ENCODE results near the gene RDM1. TPM values are rescaled to one million over a fixed set of nuclear protein-coding genes. Genes with fewer than 3 reads are reported as not detected.
"Not testable (repeated sequence)": the region's sequence is repeated elsewhere in the genome, so short reads cannot be mapped to it uniquely, and the experiment has no call there.

RDM1 gene
- total RNA-seq, 2 donors from 2014 or later, result 1.3 to 3.5 TPM

- Mint-ChIP-seq H3K27me3 (no peaks in the 10 kb centered on the region), H3K4me1 (ENCODE audit: low read depth in 2 of 2) (peaks cover 55 to 62% of the 10 kb centered on the region in 2 donors), H3K27ac (peak overlapping the region; percentile 89), H3K36me3 (no peaks in the 10 kb centered on the region), H3K9me3 (no peaks in the 10 kb centered on the region), H3K4me3 (peak overlapping the region; percentile 60)
- no peak for DNase-seq (ENCODE audit: low spot score)
- no peak for ATAC-seq
These were observed 29.7 kb downstream of the RDM1 start for GRCh38 chr17:35900708-35901480.

- ATAC-seq (no peak), DNase-seq (ENCODE audit: low spot score) (no peak)
- H3K27me3 Mint-ChIP-seq, result no peaks in the 10 kb centered on the region
- H3K9me3 Mint-ChIP-seq, result no peaks in the 10 kb centered on the region
- peak overlapping the region; percentile 60 for H3K4me3 Mint-ChIP-seq
- H3K36me3 Mint-ChIP-seq, result no peaks in the 10 kb centered on the region
- peak overlapping the region; percentile 89 for H3K27ac Mint-ChIP-seq
- peaks cover 61 to 67% of the 10 kb centered on the region in 2 donors for H3K4me1 Mint-ChIP-seq (ENCODE audit: low read depth in 2 of 2)
These were observed 30.3 kb downstream of the RDM1 start for GRCh38 chr17:35900280-35900679.

DNA sequence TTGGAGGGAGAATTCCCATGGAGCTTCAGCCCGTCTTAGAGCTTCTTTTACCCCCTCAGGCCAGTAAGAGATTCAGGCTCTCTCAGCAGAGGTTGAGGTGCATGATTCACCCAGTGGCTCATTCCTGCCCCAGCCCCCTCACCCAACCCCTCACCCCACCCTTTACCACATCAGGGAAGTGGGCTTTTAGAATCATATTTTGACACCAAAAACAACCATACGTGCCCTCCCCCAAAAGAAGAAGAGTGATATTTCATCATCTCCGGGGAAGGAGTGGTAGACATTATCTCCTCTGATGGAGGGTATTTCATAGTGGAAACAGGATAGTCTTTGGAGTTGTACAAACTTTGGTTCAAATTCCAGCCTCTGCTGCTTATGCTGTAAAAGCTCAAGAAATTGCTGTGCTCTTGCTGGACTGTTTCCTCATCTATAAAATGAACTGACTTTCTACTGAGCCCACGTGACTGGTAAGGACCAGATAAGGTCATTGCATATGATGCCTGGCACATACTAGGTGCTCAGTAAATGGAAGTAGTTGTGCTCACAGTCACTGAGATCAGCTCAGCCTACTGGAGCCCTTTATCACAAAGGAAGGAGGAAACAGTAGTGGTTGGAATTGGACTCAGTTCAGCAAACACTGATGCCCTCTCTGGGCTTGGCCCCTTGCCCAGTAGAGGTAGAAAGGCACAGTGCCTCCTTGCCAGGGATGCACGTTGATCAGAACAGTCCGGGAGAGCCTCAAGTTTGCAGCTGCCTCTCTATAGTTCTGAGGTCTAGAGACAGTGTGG, 32.1 kb downstream of the RDM1 start:
- peak overlapping the region; percentile 60 for H3K4me3 Mint-ChIP-seq
- no peak for DNase-seq (ENCODE audit: low spot score)
- peak overlapping the region; percentile 89 for H3K27ac Mint-ChIP-seq
- H3K36me3 Mint-ChIP-seq, result no peaks in the 10 kb centered on the region
- peak; percentile 41 to 67 for ATAC-seq
- no peaks in the 10 kb centered on the region for H3K27me3 Mint-ChIP-seq
- H3K9me3 Mint-ChIP-seq, result no peaks in the 10 kb centered on the region
- peaks cover 72 to 78% of the 10 kb centered on the region in 2 donors for H3K4me1 Mint-ChIP-seq (ENCODE audit: low read depth in 2 of 2)

DNA sequence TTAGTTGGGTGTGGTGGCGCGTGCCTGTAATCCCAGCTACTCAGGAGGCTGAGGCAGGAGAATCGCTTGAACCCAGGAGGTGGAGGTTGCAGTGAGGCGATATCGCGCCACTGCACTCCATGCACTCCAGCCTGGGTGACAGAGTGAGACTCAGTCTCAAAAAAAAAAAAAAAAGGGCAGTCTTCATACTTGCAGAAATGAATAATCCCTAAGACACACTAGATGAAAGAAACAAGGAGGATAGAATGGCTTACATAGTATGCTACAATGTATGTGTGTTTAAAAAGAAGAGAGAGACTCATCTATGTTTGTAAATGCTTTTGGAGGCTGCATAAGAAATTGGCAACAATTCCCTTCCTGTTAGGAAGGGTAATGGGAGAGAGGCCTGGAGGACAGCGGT, 32.8 kb downstream of the RDM1 start:
- ATAC-seq; H3K9me3 Mint-ChIP-seq; DNase-seq (ENCODE audit: low spot score); H3K27me3 Mint-ChIP-seq; H3K36me3 Mint-ChIP-seq: not testable (repeated sequence)
- Mint-ChIP-seq H3K27ac (peak overlapping the region; percentile 89), H3K4me3 (peak overlapping the region; percentile 60), H3K4me1 (ENCODE audit: low read depth in 2 of 2) (peaks cover 75 to 79% of the 10 kb centered on the region in 2 donors)

DNA sequence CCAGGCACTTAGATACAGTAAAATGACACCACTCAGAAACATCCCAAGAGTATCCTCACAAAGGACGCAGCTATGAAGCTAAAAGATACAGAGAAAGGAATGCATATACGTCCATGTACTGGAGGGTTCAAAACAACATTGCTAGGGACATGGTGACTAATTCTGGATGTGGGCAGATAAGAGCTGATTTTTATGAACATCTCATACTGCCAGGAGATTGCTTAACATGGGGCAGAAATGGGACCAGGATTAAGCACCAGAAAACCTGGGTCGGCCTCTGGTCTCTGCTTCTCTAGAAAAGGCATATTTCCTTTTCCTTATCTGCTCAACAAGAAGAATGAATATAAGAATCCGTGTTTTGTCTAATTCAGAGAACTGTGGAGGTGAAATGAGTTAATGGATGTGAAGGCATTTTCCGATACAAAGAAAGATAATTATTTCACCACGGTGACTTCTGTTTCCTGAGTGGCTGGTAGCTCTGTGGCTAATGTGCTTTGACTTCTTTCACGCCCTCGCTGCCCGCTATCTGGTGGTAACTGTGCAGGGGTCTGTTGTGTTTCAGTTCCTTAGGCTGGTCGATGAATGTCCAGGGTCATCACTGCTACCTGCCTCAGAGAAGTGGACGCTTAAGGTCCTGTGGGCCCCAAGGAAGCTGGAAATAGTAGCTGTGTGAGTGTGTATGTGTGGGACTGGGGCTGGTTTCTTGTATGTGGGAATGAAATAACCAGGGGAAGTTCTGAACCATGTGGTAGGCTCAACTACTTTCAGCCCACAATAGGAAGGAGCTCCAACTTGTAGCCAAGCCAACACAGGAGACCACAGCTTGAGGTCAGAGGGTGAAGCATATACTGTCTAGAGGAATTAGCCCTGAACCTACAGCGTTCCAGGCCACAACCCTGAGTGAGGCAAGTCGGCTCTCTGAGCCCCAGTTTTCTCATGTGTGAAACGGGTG, 34.7 kb downstream of the RDM1 start:
- no peaks in the 10 kb centered on the region for H3K36me3 Mint-ChIP-seq
- peak overlapping the region; percentile 78 for H3K4me3 Mint-ChIP-seq
- peak; percentile 87 to 90 for ATAC-seq
- peaks cover 77 to 81% of the 10 kb centered on the region in 2 donors for H3K4me1 Mint-ChIP-seq (ENCODE audit: low read depth in 2 of 2)
- DNase-seq (ENCODE audit: low spot score), result peak; percentile 86
- peak overlapping the region; percentile 88 to 96 for H3K27ac Mint-ChIP-seq
- peaks cover 4% of the 10 kb centered on the region for H3K9me3 Mint-ChIP-seq
- H3K27me3 Mint-ChIP-seq, result no peaks in the 10 kb centered on the region

DNA sequence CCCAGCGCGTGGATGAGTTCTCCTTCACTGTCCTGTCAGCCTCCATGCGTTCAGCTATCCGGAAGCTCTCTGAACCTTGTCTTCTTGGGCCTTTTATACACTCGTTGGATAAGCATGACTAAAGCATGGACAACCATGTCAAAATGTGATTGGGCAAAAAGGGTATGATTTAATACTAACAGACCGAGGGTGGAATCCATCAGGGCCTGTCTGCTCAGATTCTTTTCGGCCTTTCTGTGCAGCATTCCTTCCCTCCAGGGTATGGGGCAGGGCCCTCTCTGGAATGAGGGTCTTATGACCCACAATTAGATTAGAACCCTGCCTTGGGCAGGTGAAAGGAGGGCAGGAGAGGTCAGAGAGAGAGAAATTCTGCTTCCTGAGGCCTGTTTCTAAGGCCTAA, 36.4 kb downstream of the RDM1 start:
- DNase-seq (ENCODE audit: low spot score), result no peak
- Mint-ChIP-seq H3K4me3 (peak overlapping the region; percentile 21), H3K27me3 (no peaks in the 10 kb centered on the region), H3K36me3 (no peaks in the 10 kb centered on the region), H3K27ac (peak overlapping the region; percentile 85 to 91), H3K4me1 (ENCODE audit: low read depth in 2 of 2) (peaks cover 76 to 81% of the 10 kb centered on the region in 2 donors), H3K9me3 (peaks cover 4% of the 10 kb centered on the region)
- ATAC-seq, result no peak

DNA sequence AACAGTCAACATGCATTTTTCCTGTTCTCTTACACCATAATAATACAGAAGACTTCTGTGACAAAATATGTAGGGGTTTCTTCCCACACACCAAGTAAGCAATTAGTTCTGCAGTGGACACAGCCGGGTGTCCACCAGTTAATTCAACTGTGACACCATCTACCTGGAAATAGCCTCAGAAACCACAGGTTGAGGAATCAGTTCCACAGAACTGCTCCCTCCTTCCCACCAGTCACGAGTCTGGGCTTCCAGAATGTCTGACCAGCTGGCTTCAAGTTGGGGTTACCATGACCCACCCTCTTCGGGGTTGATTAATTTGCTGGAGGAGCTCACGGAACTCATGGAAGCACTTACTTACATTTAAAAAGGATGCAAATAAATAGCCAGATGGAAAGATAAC, 36.8 kb downstream of the RDM1 start:
- DNase-seq (ENCODE audit: low spot score) (no peak), ATAC-seq (no peak)
- Mint-ChIP-seq H3K9me3 (peaks cover 4% of the 10 kb centered on the region), H3K27me3 (no peaks in the 10 kb centered on the region), H3K36me3 (no peaks in the 10 kb centered on the region), H3K4me3 (no peak overlapping the region), H3K4me1 (ENCODE audit: low read depth in 2 of 2) (peaks cover 76 to 81% of the 10 kb centered on the region in 2 donors), H3K27ac (peak overlapping the region; percentile 85 to 91)

DNA sequence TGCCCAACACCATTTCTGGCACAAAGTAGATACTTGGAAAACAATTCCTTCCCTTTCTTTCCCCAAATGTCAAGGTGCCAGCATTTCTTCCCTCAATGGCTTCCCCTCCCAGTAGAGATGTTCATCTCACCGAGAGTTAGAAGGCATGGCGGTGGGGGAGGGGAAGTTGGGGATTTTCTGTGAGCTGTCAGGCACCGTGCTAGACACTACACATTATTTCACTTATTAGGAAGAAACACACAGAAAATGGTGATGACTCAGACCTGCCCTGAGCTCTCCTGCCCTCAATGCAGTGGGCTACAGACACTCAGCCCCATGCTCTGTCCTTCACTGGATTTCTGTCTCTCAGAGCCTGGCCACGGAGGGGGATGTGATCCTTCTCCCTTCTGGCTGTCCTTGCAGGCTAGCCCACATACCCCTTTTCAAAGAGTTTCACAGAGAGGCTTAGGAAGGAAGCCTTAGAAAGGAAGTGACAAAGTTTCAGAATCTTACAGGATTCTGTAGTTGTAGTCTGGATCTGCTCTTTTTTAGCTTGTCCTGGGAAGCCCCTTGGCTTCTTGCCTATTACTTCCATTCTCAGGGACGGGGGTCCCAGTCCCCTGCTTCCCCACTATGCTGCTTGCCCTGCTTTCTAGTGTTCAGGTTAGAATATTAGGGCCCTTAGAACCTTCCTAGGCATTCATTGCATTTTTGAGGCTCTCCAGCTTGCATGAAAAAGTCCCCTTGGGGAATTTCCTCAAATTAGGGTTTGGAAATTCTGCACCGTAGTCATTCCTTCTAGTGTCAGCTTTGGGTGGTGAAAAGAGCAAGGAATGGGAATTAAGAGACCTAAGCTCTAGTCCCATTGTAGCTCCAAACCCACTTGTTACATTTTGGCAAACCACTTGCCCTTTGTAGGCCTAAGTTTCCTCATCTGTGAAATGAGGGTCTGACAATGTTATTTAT, 38.2 kb downstream of the RDM1 start:
- Mint-ChIP-seq H3K27me3 (no peaks in the 10 kb centered on the region), H3K4me3 (peak overlapping the region; percentile 78), H3K27ac (peak overlapping the region; percentile 85 to 91), H3K4me1 (ENCODE audit: low read depth in 2 of 2) (peaks cover 74 to 76% of the 10 kb centered on the region in 2 donors), H3K36me3 (no peaks in the 10 kb centered on the region), H3K9me3 (peaks cover 4% of the 10 kb centered on the region)
- DNase-seq (ENCODE audit: low spot score) (peak; percentile 88), ATAC-seq (peak; percentile 51 to 61)

DNA sequence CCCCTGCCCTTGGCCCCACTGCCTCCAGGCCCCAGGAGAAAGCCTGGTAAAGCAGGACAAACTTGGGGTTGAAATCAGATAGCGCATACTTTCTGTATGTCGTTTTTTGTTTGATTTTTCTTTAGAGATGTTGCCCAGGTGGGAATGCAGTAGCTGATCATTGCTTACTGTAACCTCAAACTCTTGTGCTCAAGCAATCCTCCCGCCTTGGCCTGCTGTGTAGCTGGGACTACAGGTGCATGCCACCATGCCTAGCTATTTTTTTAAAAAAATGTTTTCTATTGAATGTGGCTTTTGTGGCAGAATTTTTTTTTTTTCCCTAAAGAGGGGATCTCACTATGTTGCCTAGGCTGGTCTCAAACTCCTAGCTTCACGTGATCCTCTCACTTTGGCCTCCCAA, 39.3 kb downstream of the RDM1 start:
- no peak for ATAC-seq
- Mint-ChIP-seq H3K27me3 (no peaks in the 10 kb centered on the region), H3K27ac (peak overlapping the region; percentile 85 to 91), H3K9me3 (peaks cover 4% of the 10 kb centered on the region), H3K36me3 (no peaks in the 10 kb centered on the region), H3K4me3 (peak overlapping the region; percentile 75), H3K4me1 (ENCODE audit: low read depth in 2 of 2) (peaks cover 77 to 79% of the 10 kb centered on the region in 2 donors)
- DNase-seq (ENCODE audit: low spot score), result no peak

DNA sequence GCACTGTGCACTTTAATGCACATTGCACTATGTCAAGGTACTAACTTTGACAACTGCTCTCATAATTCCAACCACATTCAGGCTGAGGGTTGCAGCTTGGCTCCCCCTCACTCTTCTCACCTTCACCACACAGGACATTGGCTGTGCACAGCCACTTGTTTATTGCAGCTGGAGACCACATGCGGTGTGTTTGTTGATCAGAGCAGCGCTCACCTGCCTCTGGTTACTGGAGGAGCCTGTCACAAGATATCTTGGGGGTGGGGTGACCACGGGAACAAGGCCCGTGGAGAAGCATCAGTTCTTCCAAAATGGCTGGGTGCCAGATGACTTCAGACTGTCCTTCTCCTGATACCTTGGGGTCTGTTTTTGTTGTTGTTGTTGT, 39.8 kb downstream of the RDM1 start:
- peaks cover 72 to 74% of the 10 kb centered on the region in 2 donors for H3K4me1 Mint-ChIP-seq (ENCODE audit: low read depth in 2 of 2)
- H3K27me3 Mint-ChIP-seq, result no peaks in the 10 kb centered on the region
- H3K27ac Mint-ChIP-seq, result peak overlapping the region; percentile 85 to 91

DNA sequence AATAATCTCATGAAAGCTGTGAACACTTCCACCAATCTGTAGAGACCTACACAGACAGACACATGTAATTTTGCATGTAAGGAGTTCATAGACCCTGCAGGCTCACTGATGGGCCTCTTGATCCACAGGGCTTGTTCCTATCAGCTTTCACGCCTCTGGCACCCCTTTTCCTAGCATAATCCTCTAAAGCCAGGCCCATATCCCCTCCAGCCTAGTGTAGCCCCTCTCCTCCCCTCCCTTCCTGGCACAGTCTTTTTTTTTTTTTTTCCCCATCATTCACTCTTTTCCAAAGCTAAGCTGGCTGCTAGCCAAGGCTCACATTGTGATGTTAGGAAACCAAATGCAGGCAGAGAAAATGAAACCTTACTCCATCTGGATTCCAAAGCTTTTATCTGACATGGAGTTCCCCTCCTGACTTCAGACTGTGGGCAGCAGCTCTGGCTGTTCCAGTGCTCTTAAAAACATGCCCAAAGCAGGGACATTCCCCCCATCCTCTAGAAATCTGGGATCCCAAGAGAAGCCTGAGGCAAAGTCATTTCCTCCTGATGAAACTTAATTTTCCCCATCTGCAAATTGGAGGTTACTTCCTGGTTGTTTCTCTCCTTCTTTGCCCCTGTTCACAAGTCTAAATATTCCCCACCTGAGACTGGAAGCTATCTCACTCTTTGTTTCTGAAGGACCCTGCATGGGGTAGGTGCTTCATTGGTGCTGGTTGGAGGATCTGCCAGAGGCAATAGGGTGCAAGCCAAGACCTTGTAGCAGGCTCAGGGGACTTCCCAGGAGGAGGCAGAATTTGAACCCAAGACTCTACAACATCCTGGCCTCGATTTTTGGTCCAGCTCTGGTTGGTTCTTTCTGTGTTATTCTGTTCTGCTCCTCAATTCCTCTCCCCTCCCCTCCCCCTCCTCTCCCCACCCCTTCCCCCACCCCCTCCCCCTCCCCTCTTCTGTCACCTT, 40.5 kb downstream of the RDM1 start:
- H3K4me3 Mint-ChIP-seq, result peak overlapping the region; percentile 75
- no peak for DNase-seq (ENCODE audit: low spot score)
- no peaks in the 10 kb centered on the region for H3K36me3 Mint-ChIP-seq
- H3K27ac Mint-ChIP-seq, result peak overlapping the region; percentile 85 to 91
- H3K9me3 Mint-ChIP-seq, result peaks cover 4% of the 10 kb centered on the region
- ATAC-seq, result no peak
- H3K27me3 Mint-ChIP-seq, result no peaks in the 10 kb centered on the region
- peaks cover 70 to 73% of the 10 kb centered on the region in 2 donors for H3K4me1 Mint-ChIP-seq (ENCODE audit: low read depth in 2 of 2)

More for the DNA sequence above, 39.8 kb downstream of the RDM1 start:
- Mint-ChIP-seq H3K36me3 (no peaks in the 10 kb centered on the region), H3K4me3 (peak overlapping the region; percentile 75), H3K9me3 (peaks cover 4% of the 10 kb centered on the region)
- DNase-seq (ENCODE audit: low spot score) (peak; percentile 79), ATAC-seq (peak; percentile 65 to 82)
